ENCODE results near the gene LTBP1.

DNA sequence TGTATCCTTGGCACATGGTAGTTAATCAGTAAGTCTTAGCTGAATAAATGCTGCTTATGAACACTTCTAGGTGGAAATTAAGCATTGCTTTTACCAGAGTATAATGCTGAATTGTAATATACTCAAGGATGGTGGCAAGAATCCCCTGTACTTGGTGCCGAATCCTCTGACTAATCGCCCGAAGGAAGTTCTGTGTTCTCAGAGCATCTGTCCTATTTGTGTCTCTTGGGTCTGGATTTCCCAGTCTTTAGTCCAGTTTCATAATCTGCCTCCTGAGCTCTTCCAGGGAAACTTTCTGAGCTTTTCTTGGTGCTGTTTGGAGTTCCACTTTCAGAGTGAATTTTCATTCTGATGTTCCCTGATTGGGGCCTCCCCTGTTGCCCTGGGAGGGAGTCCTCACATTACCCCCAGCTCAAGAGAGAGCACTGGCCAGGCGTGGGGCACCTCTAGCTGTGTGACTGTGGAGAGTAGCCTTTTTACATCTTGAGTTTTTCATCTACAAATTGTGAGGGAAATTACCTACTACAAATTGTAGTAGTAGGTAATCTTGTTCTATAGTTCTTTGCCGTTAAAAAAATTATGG lies 144.9 kb downstream of the LTBP1 start:
- TF ChIP-seq, protein P1, sequence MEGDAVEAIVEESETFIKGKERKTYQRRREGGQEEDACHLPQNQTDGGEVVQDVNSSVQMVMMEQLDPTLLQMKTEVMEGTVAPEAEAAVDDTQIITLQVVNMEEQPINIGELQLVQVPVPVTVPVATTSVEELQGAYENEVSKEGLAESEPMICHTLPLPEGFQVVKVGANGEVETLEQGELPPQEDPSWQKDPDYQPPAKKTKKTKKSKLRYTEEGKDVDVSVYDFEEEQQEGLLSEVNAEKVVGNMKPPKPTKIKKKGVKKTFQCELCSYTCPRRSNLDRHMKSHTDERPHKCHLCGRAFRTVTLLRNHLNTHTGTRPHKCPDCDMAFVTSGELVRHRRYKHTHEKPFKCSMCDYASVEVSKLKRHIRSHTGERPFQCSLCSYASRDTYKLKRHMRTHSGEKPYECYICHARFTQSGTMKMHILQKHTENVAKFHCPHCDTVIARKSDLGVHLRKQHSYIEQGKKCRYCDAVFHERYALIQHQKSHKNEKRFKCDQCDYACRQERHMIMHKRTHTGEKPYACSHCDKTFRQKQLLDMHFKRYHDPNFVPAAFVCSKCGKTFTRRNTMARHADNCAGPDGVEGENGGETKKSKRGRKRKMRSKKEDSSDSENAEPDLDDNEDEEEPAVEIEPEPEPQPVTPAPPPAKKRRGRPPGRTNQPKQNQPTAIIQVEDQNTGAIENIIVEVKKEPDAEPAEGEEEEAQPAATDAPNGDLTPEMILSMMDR (IDR thresholded peaks at IDR 0.05) = no peak
- TF ChIP-seq POLR2A (IDR thresholded peaks at IDR 0.05) = no peak
